T-helper 9 cell (primary cell): ENCODE results near the gene KRT6A.

Experiments
- DNase-seq: peaks from one replicate; pipeline ENCODE4 v3.0.0-alpha.2; 2020
- total RNA-seq, 2 donors: gene quantifications; one replicate each; lab custom pipeline; 2026; lab: John Stamatoyannopoulos, UW

The KRT6A gene
- 0 reads per million in 2 donors for total RNA-seq

DNA sequence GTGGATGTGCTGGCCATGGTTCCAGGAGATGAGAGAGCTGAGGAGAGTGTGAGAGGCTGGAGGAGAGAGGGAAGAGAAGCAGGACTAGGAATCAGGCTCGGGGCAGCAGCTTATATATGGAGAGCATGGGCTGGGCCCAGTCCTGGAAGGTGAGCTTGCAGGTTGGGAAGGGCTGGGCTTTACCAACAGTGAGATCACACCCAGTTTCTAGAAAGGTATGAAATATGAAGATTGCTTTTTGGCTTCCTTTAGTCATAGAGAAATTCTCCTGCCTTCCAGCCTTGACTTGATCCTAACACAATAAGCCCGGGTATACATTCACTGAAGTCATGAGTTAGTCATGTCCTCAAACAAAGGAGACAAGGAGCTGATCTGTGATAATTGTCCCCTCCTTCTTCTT lies at the start of gene KRT6A:
Gene KRT6A, minus strand, starts transcription at position 86 of the 400 bp plus-strand sequence. Its CDS starts 69 bp downstream, at position 17.
- no peak for DNase-seq

- DNase-seq: no peak
Measured at GRCh38 chr12:52542157-52542556, 49.1 kb upstream of the KRT6A start.

DNA sequence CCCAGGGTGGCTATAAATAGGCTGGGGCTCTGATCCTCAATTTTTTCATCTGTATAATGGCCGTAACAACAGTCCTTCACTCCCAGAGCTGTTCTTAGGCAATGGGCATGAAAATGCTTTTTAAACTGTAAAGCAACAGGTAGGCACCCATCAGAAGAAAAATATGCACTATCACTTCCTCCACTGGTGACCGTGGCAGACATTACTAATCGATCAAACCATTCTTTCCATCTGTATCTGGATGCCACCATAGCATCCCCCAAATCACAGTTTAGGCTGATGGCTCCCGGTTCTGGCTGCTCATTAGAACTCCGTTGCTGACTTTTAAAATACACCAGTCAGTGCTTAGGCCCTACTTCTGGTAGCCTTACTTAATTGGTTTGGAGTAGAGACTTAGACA lies 48.7 kb upstream of the KRT6A start:
- no peak for DNase-seq

DNA sequence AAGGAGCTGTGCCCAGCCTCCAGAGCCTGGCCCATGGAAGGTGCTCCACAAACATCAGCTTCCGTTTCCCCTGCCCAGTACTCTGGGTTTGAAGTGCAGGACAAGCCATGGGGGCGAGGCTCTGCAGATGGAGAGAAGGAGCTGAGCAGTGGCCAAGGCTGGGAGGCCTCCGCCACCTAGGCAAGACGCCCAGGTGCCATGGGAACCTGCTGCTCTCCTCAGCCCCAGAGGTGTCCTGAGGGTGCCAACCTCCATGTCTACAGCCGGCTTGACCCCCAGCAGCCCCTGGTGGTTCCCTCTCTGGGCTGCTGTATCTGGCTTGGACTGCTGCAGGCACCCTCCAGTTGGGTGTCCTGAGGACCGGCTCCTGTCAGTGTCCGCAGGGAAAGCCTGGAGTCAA lies 47.5 kb upstream of the KRT6A start:
- DNase-seq: no peak

DNA sequence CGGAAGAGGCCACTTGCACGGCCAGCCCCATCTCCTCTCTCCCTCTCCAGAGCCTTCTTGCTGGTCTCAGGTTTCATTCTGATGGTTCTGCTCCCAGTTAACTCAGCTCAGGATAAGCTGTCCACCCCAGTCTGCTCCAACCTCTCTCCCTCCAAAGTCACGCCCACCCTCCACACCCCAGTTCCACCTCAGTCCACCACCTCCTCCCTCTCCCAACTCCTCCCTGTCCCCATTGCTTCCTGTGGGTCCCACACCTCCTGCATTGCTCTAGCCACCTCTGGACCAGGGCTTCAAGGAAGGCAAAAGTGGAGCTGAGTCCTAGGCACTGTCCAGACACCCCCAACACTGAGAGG lies 46.7 kb upstream of the KRT6A start:
- no peak for DNase-seq

DNA sequence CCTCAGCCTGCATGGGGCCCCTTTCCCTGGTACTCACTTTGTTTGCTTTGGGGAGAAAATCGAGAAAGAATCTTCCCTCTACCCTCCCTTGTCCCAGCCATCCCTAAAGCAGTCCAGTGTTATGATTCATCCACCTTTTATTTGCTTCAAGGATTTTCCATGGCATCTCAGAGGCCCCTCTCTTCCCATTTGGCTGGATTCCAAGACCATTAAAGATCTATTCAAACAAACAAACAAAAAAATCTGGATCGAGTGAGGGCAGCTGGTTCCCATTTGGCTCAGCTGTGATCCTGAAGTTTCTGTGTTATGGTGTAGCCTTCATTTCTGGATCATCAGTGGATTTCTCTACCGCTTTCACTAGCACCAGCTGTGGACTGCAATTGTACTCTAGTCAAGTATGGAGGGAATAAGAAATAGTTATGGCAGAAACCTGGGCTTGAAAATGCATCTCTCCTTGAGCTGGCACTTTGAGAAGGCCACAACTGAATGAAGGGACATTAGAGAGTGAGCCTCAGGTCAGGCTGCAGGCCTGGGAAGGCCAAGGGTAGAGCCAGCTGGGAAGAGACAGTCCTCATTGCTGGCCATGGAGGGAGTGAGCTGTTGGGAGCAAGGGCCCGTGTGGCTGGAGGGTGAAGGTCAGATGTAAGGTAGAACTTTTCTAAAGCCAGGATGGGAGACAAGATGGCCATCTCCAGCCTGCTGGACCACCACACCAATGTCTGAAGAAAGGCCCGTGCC lies 46.2 kb upstream of the KRT6A start:
- no peak for DNase-seq

- DNase-seq: no peak
Measured at GRCh38 chr12:52537101-52537500, 44.0 kb upstream of the KRT6A start.

GRCh38 chr12:52535574-52535973 lies 42.5 kb upstream of the KRT6A start:
- DNase-seq: no peak

DNA sequence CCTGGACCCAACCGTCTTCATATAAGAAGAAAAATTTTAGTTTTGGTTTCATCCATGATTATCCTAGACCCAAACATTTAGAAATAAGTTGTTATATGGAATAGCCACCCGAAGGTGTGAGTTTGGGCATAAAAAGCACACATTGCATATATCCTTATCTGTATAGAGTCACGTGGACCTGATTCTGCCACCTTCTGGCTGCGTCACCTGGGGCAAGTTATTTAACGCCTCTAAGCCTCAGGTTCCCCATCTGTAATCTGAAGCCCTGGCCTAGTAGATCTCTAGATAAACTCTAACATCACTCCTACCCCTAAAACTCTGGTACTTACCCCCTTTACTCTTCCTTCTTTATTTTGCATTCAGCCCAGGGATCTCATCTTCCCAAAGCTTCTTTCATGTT lies 41.4 kb upstream of the KRT6A start:
- DNase-seq: no peak

GRCh38 chr12:52533686-52534470 lies 40.8 kb upstream of the KRT6A start:
- no peak for DNase-seq

- no peak for DNase-seq
Measured at GRCh38 chr12:52532636-52533035, 39.6 kb upstream of the KRT6A start.

- DNase-seq: no peak
Measured at GRCh38 chr12:52531566-52532300, 38.7 kb upstream of the KRT6A start.

GRCh38 chr12:52530905-52531304 lies 37.8 kb upstream of the KRT6A start:
- no peak for DNase-seq

- DNase-seq: no peak
Measured at GRCh38 chr12:52530366-52530765, 37.3 kb upstream of the KRT6A start.

- DNase-seq: no peak
Measured at GRCh38 chr12:52529846-52530245, 36.8 kb upstream of the KRT6A start.

DNA sequence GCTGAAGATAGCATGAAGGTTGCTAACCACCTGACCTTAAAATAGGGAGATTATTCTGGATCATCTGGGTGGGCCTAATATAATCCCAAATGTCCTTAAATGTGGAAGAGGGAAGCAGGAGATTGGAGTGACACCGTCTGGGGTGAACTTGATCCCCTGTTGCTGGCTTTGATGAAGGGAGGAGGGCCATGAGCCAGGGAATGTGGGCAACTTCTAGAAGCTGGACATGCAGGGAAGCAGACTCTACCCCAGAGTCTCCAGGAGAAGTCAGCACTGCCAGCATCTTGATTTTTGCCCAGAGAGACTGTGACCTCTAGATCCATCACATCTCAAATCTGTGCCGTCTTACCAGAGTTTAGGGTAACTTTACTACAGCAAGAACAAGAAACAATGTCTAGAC lies 36.4 kb upstream of the KRT6A start:
- DNase-seq: no peak

GRCh38 chr12:52528641-52529143 lies 35.6 kb upstream of the KRT6A start:
- DNase-seq: no peak

DNA sequence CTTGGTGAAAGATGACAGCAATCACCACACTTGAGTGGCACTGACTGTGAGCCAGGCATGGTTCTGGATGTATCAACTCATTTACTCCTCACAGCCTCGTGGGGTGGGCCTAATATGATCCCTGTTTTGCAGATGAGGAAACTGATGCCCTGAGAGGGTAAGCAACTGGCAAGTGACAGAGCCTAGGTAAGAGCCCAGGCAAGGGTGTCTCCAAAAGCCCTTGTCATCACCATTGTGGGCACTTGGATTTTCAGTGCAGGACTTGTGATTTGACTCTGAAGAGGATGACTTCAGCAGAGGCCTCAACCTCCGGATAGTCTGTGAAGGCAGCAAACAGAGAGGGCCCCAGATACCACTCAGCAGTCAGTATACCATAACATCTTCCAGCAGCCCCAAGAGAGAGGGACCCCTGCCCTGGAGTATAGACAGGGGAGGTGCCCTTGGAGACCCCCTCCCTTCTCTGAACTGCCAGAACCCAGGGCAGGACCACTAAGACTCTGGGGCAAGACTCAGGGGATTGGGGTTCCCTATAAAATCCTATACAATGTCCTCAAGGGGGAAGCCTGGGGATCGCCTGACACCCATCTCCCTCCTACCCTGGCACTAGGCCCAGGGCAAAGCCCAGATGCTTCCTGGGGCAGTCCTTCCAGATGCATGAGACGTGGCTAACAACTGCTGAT lies 34.2 kb upstream of the KRT6A start:
- no peak for DNase-seq

DNA sequence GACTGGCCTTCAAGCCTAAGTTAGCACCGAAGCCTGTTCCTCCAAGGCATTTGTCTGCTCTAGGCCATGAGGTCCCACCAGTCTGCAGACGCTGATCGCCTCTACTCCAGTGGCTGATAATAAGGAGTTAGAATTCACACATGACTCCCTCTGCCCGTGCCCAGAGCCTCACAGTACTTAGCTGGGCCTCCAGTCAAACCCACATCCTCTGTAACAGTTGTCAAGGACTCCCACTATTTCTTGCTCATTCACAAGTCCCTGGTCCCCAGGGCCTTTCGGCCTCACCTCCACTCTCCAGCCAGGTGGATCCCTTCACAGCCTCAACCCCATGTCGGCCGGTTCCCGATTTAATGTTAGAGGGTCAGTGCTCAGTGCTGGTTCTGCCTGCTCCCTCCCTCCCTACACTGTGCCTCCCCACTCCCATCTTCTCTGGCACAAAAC lies 33.5 kb upstream of the KRT6A start:
- no peak for DNase-seq

GRCh38 chr12:52525661-52526499 lies 32.8 kb upstream of the KRT6A start:
- no peak for DNase-seq

DNA sequence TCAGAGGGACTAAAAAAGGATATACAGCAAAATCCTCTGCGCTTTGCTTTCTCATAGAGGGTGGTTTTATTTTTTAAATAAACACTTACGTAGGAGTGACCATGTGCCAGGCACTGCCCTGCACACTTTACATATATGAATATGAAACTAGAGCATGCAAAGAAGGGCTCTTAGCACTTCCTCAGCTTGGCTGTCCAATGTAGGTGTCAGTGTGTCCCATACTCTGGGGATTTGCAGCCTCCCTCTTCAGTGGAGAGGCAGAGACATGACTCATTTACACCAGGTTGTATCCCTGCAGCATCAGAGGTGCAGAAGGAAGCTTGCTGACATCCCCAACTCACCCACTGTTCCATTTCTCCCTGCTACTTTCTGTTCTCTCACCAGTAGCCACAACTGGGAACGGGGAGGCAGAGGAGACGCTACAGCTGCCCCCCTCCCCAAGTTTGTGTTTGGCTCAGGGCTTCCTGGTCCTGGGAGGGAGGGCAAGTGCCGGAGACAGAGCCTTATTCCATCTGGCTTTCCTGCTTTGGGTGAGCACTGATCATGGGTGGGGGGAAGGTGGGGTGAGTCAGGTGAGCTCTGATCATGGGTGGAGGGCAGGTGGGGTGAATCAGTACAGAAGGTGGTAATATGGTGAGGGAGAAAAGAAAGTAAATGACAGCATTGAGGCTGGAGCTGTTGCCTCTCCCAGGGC lies 32.0 kb upstream of the KRT6A start:
- DNase-seq: no peak
